ENCODE measurements around the gene TMEM9B. TPM values are rescaled to one million over a fixed set of nuclear protein-coding genes. Genes with fewer than 3 reads are reported as not detected.

TMEM9B gene
- polyA plus RNA-seq, 1 of the 3 experiments (the other 2 are of a cell fraction) = 21.8 TPM

DNA sequence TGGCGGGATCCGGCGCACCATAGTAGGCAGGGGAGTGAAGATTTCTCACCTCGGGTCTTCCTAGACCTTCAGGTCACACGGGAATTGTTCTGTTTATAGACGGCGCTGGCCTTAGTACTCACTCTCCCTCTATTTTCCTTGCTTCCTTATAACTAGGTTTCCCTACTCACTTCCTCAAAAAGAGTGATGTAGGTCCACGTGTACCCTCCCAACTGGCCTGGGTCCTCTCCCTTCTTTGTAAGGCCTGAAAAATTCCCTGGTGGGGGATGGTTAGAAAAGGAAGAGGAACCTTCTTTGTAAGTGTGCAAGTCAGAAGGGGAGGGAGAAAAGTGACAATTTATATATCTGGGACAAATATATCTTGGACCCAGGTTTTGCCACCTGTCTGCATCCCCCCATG lies 2.9 kb upstream of the TMEM9B start:
- no peak overlapping the region for H3K9ac ChIP-seq
- H3K4me1 ChIP-seq (ENCODE audit: control insufficient read depth in 1 of 2, insufficient read depth in 2 of 2, low read depth in 1 of 2, low read length in 1 of 2) = peaks cover 3 to 13% of the 10 kb centered on the region in 2 experiments; a peak in 2 of 4 replicates
- H3K36me3 ChIP-seq (replicated peaks in 1 of 2; ENCODE audit: control insufficient read depth in 1 of 2, insufficient read depth in 2 of 2, low read length in 1 of 2) = peaks cover 3 to 5% of the 10 kb centered on the region in 2 experiments
- no peak overlapping the region for H3K4me3 ChIP-seq (ENCODE audit: low read depth in 2 of 2, low read length in 1 of 2)
- no peaks in the 10 kb centered on the region for H4K20me1 ChIP-seq (ENCODE audit: insufficient read depth)
- H3K79me2 ChIP-seq (ENCODE audit: insufficient read depth) = peaks cover 23% of the 10 kb centered on the region
- no peak overlapping the region for H2AFZ ChIP-seq (ENCODE audit: low read depth)
- no peaks in the 10 kb centered on the region for H3K9me2 ChIP-seq
- no peaks in the 10 kb centered on the region for H3K27me3 ChIP-seq (ENCODE audit: insufficient read depth)
- TF ChIP-seq ELF1 (IDR thresholded peaks at IDR 0.05) (no peak), CHD2 (IDR thresholded peaks at IDR 0.05; ENCODE audit: low read length, partially characterized antibody) (no peak), SMC3 (IDR thresholded peaks at IDR 0.05; ENCODE audit: low read depth, low read length) (no peak), JUND (IDR thresholded peaks at IDR 0.05) (no peak), POLR2AphosphoS5 (IDR thresholded peaks at IDR 0.05; ENCODE audit: low read depth, low read length) (no peak), MXI1 (IDR thresholded peaks at IDR 0.05; ENCODE audit: low read depth, low read length) (no peak), TAF1 (IDR thresholded peaks at IDR 0.05; ENCODE audit: borderline replicate concordance, low read depth, low read length) (no peak), TCF12 (IDR thresholded peaks at IDR 0.05) (no peak), REST (IDR thresholded peaks at IDR 0.05; ENCODE audit: low read depth, low read length) (no peak), YY1 (IDR thresholded peaks at IDR 0.05; ENCODE audit: low read depth) (no peak), GABPA (IDR thresholded peaks at IDR 0.05; ENCODE audit: low read depth) (no peak)
- TF ChIP-seq, protein P1, sequence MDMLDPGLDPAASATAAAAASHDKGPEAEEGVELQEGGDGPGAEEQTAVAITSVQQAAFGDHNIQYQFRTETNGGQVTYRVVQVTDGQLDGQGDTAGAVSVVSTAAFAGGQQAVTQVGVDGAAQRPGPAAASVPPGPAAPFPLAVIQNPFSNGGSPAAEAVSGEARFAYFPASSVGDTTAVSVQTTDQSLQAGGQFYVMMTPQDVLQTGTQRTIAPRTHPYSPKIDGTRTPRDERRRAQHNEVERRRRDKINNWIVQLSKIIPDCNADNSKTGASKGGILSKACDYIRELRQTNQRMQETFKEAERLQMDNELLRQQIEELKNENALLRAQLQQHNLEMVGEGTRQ (IDR thresholded peaks at IDR 0.05; ENCODE audit: borderline replicate concordance, low read depth, low read length) = no peak
- no peak overlapping the region for H3K27ac ChIP-seq (ENCODE audit: low read depth in 2 of 2, low read length in 1 of 2)
- ChIA-PET CTCF (interaction anchor here (1.3 kb wide), 1 partner anchor 53 kb away, joined by 3 read pairs; no protein-coding TSS in a partner anchor), POLR2A (no interaction called here)
- H3K4me2 ChIP-seq = no peak overlapping the region
- no peaks in the 10 kb centered on the region for H3F3A ChIP-seq (replicated peaks; ENCODE audit: insufficient read depth)
- 88% methylated on average over 8 of the region's 8 CpGs for WGBS (ENCODE audit: low lambda C conversion rate)
- H3K9me3 ChIP-seq = no peaks in the 10 kb centered on the region
- no peak for DNase-seq

DNA sequence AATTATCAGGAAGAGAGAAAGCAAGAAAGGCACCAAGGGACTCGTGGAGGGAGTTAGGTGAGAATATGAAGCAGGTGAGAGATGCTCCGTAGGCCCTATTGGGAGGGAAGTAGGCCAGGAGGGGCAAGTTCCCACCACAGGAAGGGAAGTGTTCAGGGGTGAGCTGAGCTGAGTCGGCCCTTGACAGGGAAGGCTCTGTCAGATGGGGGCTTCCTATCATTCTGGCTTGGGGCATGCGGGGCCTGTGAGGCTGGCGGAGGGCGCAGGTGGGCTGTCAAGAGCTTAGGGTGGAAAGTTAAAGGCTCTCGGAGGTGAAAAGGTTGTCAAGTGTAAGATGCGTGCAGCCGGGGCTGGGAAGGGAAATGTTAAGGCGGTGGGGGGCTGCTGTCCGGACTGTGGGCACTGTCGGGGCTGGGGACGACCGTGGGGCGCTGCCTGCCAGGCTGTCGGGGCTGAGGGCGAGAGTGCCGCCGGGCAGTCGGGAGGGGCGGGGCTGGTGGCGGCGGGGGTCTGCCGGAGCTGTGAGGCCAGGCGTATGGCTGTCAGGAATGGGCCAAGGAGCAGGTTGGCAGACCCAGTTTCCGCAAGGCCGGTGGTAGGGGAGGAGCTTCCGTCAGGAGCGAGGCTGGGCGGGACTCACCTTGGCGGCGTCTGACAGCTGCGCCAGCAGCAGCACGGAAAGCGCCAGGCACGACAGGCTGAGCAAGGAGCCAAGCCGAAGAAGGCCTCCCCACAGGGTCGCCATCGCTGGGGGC lies 496 bp downstream of the TMEM9B start:
- ChIA-PET POLR2A (interaction anchor here (0.7 to 2.0 kb wide), 4 partner anchors 17 to 497 kb away, joined by 3 to 6 read pairs (median 4); partner anchors contain the start of gene ZNF143), CTCF (interaction anchor here (0.9 to 3.0 kb wide), 6 partner anchors 15 to 64 kb away, joined by 3 to 21 read pairs (median 4); partner anchors contain the start of gene AKIP1)
- peaks cover 5% of the 10 kb centered on the region for H3F3A ChIP-seq (replicated peaks; ENCODE audit: insufficient read depth)
- DNase-seq = peak; percentile 85
- H3K4me1 ChIP-seq (ENCODE audit: control insufficient read depth in 1 of 2, insufficient read depth in 2 of 2, low read depth in 1 of 2, low read length in 1 of 2) = peaks cover 10 to 13% of the 10 kb centered on the region in 2 experiments; a peak in 3 of 4 replicates
- TF ChIP-seq TCF12 (IDR thresholded peaks at IDR 0.05) (no peak), RXRA (IDR thresholded peaks at IDR 0.05; ENCODE audit: borderline replicate concordance, low read depth) (no peak), MXI1 (IDR thresholded peaks at IDR 0.05; ENCODE audit: low read depth, low read length) (peak; percentile 36; the same call in 1 of the 2 replicates)
- TF ChIP-seq, protein P2, sequence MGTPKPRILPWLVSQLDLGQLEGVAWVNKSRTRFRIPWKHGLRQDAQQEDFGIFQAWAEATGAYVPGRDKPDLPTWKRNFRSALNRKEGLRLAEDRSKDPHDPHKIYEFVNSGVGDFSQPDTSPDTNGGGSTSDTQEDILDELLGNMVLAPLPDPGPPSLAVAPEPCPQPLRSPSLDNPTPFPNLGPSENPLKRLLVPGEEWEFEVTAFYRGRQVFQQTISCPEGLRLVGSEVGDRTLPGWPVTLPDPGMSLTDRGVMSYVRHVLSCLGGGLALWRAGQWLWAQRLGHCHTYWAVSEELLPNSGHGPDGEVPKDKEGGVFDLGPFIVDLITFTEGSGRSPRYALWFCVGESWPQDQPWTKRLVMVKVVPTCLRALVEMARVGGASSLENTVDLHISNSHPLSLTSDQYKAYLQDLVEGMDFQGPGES (IDR thresholded peaks at IDR 0.05; ENCODE audit: low read depth, low read length) = no peak
- TF ChIP-seq, protein P3, sequence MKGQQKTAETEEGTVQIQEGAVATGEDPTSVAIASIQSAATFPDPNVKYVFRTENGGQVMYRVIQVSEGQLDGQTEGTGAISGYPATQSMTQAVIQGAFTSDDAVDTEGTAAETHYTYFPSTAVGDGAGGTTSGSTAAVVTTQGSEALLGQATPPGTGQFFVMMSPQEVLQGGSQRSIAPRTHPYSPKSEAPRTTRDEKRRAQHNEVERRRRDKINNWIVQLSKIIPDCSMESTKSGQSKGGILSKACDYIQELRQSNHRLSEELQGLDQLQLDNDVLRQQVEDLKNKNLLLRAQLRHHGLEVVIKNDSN (IDR thresholded peaks at IDR 0.05; ENCODE audit: borderline replicate concordance, low read depth) = no peak
- TF ChIP-seq, protein P4, sequence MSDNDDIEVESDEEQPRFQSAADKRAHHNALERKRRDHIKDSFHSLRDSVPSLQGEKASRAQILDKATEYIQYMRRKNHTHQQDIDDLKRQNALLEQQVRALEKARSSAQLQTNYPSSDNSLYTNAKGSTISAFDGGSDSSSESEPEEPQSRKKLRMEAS (IDR thresholded peaks at IDR 0.05; ENCODE audit: low read depth) = 0 out of 2 replicates have a peak, but pooled peaks have one; percentile 8
- no peaks in the 10 kb centered on the region for H4K20me1 ChIP-seq (ENCODE audit: insufficient read depth)
- H3K27ac ChIP-seq (ENCODE audit: low read depth in 2 of 2, low read length in 1 of 2) = peak overlapping the region; percentile 72 to 83
- peak overlapping the region; percentile 68 to 93 for H3K4me3 ChIP-seq (ENCODE audit: low read depth in 2 of 2, low read length in 1 of 2)
- H3K79me2 ChIP-seq (ENCODE audit: insufficient read depth) = peaks cover 55% of the 10 kb centered on the region
- 5% methylated on average over 13 of the region's 39 CpGs for WGBS (ENCODE audit: low lambda C conversion rate)
- H3K9ac ChIP-seq = peak overlapping the region; percentile 82
- H3K36me3 ChIP-seq (replicated peaks in 1 of 2; ENCODE audit: control insufficient read depth in 1 of 2, insufficient read depth in 2 of 2, low read length in 1 of 2) = peaks cover 1 to 3% of the 10 kb centered on the region in 2 experiments
- H3K4me2 ChIP-seq = peak overlapping the region; percentile 96
- H3K9me3 ChIP-seq = no peaks in the 10 kb centered on the region
- no peaks in the 10 kb centered on the region for H3K27me3 ChIP-seq (ENCODE audit: insufficient read depth)
- peak overlapping the region; percentile 43 for H2AFZ ChIP-seq (ENCODE audit: low read depth)
- no peaks in the 10 kb centered on the region for H3K9me2 ChIP-seq
